HCT116 (cell line): ENCODE measurements around the gene SQSTM1. TPM values are rescaled to one million over a fixed set of nuclear protein-coding genes. Genes with fewer than 3 reads are reported as not detected.

Experiments used
- ATAC-seq: fragments of 200-7000 bp; cut with Tn5 transposase; 2 replicates; pipeline ENCODE4 v1.9.1; 2020; ENCODE audit warnings: mild to moderate bottlenecking, moderate library complexity
- BruUV-seq: library from RNA; stranded (reverse); fragments of 400-500 nt; replicated peaks from 2 replicates; lab custom pipeline; 2021; lab: Mats Ljungman, UMichigan
- CTCF ChIA-PET: fragments of 300-600 bp; sonication (Branson Sonifier 250); formaldehyde crosslinking; loops from one replicate; lab custom pipeline; 2021; ENCODE audit warnings: antibody characterized with exemption; lab: Charles Lee
- POLR2A ChIA-PET: fragments of 300-600, 350-600 bp; sonication (Branson Sonifier 250); formaldehyde crosslinking; loops from one replicate; lab custom pipeline; 2021; ENCODE audit warnings: antibody characterized with exemption; lab: Charles Lee
- RAD21 ChIA-PET, 2 experiments: fragments of 300-600 bp; sonication (Branson Sonifier 250); formaldehyde crosslinking; loops; one replicate each; lab custom pipeline; 2023; ENCODE audit warnings: low total read pairs in 2 of 2; ENCODE audit not compliant: uncharacterized antibody in 2 of 2, unreplicated experiment in 2 of 2, low non-redundant PET in 1 of 2; lab: Charles Lee
- DNase-seq: peaks from one replicate; pipeline ENCODE4 v3.0.0-alpha.2; 2010; ENCODE audit warnings: low read depth, low spot score
- H2AFZ ChIP-seq: fragments of 200-600 bp; shearing (Covaris generic), sonication (generic); 2 replicates; pipeline ENCODE4 v1.6.1; 2017; ENCODE audit warnings: low read depth, mixed run types, mixed read lengths, antibody characterized with exemption, low read length; ENCODE audit not compliant: poor library complexity, severe bottlenecking
- H3K27ac ChIP-seq: 2 replicates; pipeline ENCODE4 v1.5.1; 2012; ENCODE audit warnings: low read depth, low read length
- H3K27me3 ChIP-seq: fragments of 200-600 bp; sonication (generic); 2 replicates; pipeline ENCODE4 v1.6.1; 2016; ENCODE audit warnings: mixed run types, low read length, mixed read lengths; ENCODE audit not compliant: insufficient read depth
- H3K36me3 ChIP-seq, 2 experiments: fragments of 200-500 bp in 1 of 2; fragments of 200-600 bp in 1 of 2; sonication (Bioruptor generic) in 1 of 2; sonication (generic) in 1 of 2; 2 replicates each; pipeline versions ENCODE4 v1.5.1 to v1.6.1; 2014 to 2016; ENCODE audit warnings: low read length in 2 of 2, inconsistent platforms in 1 of 2, mixed read lengths in 1 of 2, mixed run types in 1 of 2; ENCODE audit not compliant: insufficient read depth in 2 of 2, control insufficient read depth in 1 of 2
- H3K4me1 ChIP-seq, 2 experiments: fragments of 200-600 bp in 1 of 2; sonication (generic) in 1 of 2; 2 replicates each; pipeline versions ENCODE4 v1.5.1 to v1.6.1; 2012 to 2017; ENCODE audit warnings: low read length in 2 of 2, inconsistent platforms in 1 of 2, mild to moderate bottlenecking in 1 of 2, mixed read lengths in 1 of 2, mixed run types in 1 of 2, moderate library complexity in 1 of 2; ENCODE audit not compliant: insufficient read depth in 2 of 2, control insufficient read depth in 1 of 2
- H3K4me2 ChIP-seq: fragments of 200-600 bp; sonication (generic); 2 replicates; pipeline ENCODE4 v1.6.1; 2017; ENCODE audit warnings: mixed run types, low read length, mixed read lengths
- H3K4me3 ChIP-seq, 2 experiments: fragments of 200-600 bp in 1 of 2; sonication (generic) in 1 of 2; replicated peaks in 1 of 2; 2 replicates each; pipeline ENCODE4 v1.5.1; 2011 to 2016; ENCODE audit warnings: low read length in 2 of 2, control low read depth in 1 of 2, low read depth in 1 of 2, mild to moderate bottlenecking in 1 of 2, mixed read lengths in 1 of 2, mixed run types in 1 of 2
- H3K79me2 ChIP-seq: fragments of 200-600 bp; sonication (generic); 2 replicates; pipeline ENCODE4 v1.6.1; 2017; ENCODE audit warnings: mild to moderate bottlenecking, mixed run types, low read length, moderate library complexity, mixed read lengths; ENCODE audit not compliant: insufficient read depth
- H3K9ac ChIP-seq: fragments of 200-600 bp; sonication (generic); 2 replicates; pipeline ENCODE4 v1.6.1; 2016; ENCODE audit warnings: low read length, mixed read lengths
- H3K9me2 ChIP-seq: fragments of 200-600 bp; sonication (generic), shearing (Covaris generic); 2 replicates; pipeline ENCODE4 v1.6.1; 2017; ENCODE audit warnings: mixed run types, mild to moderate bottlenecking, moderate library complexity; ENCODE audit not compliant: insufficient read depth
- H3K9me3 ChIP-seq, 2 experiments: fragments of 200-500 bp in 1 of 2; fragments of 200-600 bp in 1 of 2; sonication (Bioruptor generic) in 1 of 2; sonication (generic) in 1 of 2; 2 replicates each; pipeline ENCODE4 v1.6.1; 2014 to 2017; ENCODE audit warnings: low read length in 2 of 2, mixed read lengths in 2 of 2, inconsistent platforms in 1 of 2, low read depth in 1 of 2, mild to moderate bottlenecking in 1 of 2, mixed run types in 1 of 2, moderate library complexity in 1 of 2; ENCODE audit not compliant: control insufficient read depth in 1 of 2, insufficient read depth in 1 of 2
- H4K20me1 ChIP-seq: fragments of 200-600 bp; sonication (generic), shearing (Covaris generic); 2 replicates; pipeline ENCODE4 v1.6.1; 2017; ENCODE audit warnings: mixed run types, mild to moderate bottlenecking, moderate library complexity; ENCODE audit not compliant: insufficient read depth
- CBX3 ChIP-seq: IDR thresholded peaks from 2 replicates; pipeline ENCODE4 v1.6.1; 2012; ENCODE audit warnings: low read depth
- EGR1 ChIP-seq: IDR thresholded peaks from 2 replicates; pipeline ENCODE4 v1.6.1; 2012; ENCODE audit warnings: low read depth
- EZH2phosphoT487 ChIP-seq: fragments of 200-600 bp; IDR thresholded peaks from 2 replicates; pipeline ENCODE4 v1.6.1; 2018; ENCODE audit warnings: antibody characterized with exemption, borderline replicate concordance
- FOSL1 ChIP-seq: IDR thresholded peaks from 2 replicates; pipeline ENCODE4 v1.6.1; 2012; ENCODE audit warnings: low read depth
- JUND ChIP-seq: IDR thresholded peaks from 2 replicates; pipeline ENCODE4 v1.6.1; 2012
- POLR2A ChIP-seq: IDR thresholded peaks from 2 replicates; pipeline ENCODE4 v1.7.0; 2011; ENCODE audit warnings: borderline replicate concordance; ENCODE audit not compliant: insufficient read depth, insufficient read length; ENCODE audit errors: extremely low read depth
- POLR2AphosphoS5 ChIP-seq: IDR thresholded peaks from 2 replicates; pipeline ENCODE4 v1.6.1; 2011; ENCODE audit warnings: mild to moderate bottlenecking, low read depth, low read length, moderate library complexity
- RAD21 ChIP-seq: IDR thresholded peaks from 2 replicates; pipeline ENCODE4 v1.6.1; 2012; ENCODE audit warnings: low read depth, mild to moderate bottlenecking
- SIN3A ChIP-seq: IDR thresholded peaks from 2 replicates; pipeline ENCODE4 v1.6.1; 2012; ENCODE audit warnings: low read depth
- SP1 ChIP-seq: IDR thresholded peaks from 2 replicates; pipeline ENCODE4 v1.6.1; 2012; ENCODE audit warnings: low read depth
- SRF ChIP-seq: IDR thresholded peaks from 2 replicates; pipeline ENCODE4 v1.6.1; 2012; ENCODE audit warnings: low read depth
- TCF7L2 ChIP-seq: IDR thresholded peaks from 2 replicates; pipeline ENCODE4 v1.7.0; 2011; ENCODE audit warnings: borderline replicate concordance, inconsistent platforms; ENCODE audit not compliant: insufficient read depth, insufficient read length; ENCODE audit errors: extremely low read depth
- YY1 ChIP-seq: IDR thresholded peaks from 2 replicates; pipeline ENCODE4 v1.6.1; 2011; ENCODE audit warnings: low read length, low read depth, moderate library complexity, mild to moderate bottlenecking; ENCODE audit not compliant: insufficient replicate concordance; ENCODE audit errors: extremely low read depth
- ZFX ChIP-seq: fragments of 450-650 bp; IDR thresholded peaks from 2 replicates; pipeline ENCODE4 v1.6.1; 2017
- ZNF274 ChIP-seq: fragments of 200-500 bp; sonication (Bioruptor generic); IDR thresholded peaks from 2 replicates; pipeline ENCODE4 v1.6.1; 2014; ENCODE audit warnings: mild to moderate bottlenecking, low read depth, low read length, inconsistent platforms
- intact Hi-C: fragments of 100-400 bp; cut with micrococcal nuclease; formaldehyde crosslinking; loops from 2 replicates; pipeline ENCODE4 v1.10.0; 2022
- total RNA-seq: library from RNA; stranded (reverse); gene quantifications from one replicate; pipeline ENCODE4 v1.2.1, GENCODE V29; 2021; ENCODE audit not compliant: unreplicated experiment
- TF ChIP-seq, protein P1 (sequence below): IDR thresholded peaks from 2 replicates; pipeline ENCODE4 v1.6.1; 2012
- TF ChIP-seq, protein P2 (sequence below): IDR thresholded peaks from 2 replicates; pipeline ENCODE4 v1.6.1; 2011; ENCODE audit warnings: mild to moderate bottlenecking, low read length, moderate library complexity; ENCODE audit not compliant: insufficient replicate concordance; ENCODE audit errors: extremely low read depth
- TF ChIP-seq, protein P3 (sequence below): IDR thresholded peaks from 2 replicates; pipeline ENCODE4 v1.6.1; 2012; ENCODE audit warnings: low read depth
- TF ChIP-seq, protein P4 (sequence below), 3 experiments: fragments of 200-600 bp in 1 of 3; sonication (generic) in 1 of 3; IDR thresholded peaks in 2 of 3; conservative IDR thresholded peaks in 1 of 3; 2 replicates each; pipeline ENCODE4 v1.5.1; 2012 to 2017; ENCODE audit warnings: low read depth in 2 of 3, low read length in 2 of 3, antibody characterized with exemption in 1 of 3, borderline replicate concordance in 1 of 3, control low read depth in 1 of 3, mild to moderate bottlenecking in 1 of 3, mixed read lengths in 1 of 3, mixed run types in 1 of 3, moderate library complexity in 1 of 3; ENCODE audit not compliant: insufficient read depth in 1 of 3

The SQSTM1 gene
- total RNA-seq, 1 experiment from 2014 or later = 299 TPM

DNA sequence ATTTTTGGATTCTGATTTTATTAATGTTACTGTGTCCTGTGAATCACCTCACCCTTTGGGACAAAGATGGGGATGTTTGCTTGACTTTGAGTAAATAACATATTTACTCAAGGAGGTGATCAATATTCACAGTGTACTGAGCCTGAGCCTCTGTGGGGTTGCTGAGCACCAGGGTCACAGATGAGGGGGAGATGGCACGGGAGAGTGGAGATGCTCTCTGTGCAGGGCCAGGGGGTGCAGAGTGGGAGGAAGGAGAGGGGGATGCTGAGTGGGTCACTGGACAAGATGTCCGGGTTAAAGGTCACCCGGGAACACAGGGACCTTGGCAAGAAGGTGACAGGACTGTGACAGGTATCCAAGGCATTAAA, 4.0 kb downstream of the SQSTM1 start:
- Histone ChIP-seq H3K36me3 (peaks cover 49 to 73% of the 10 kb centered on the region in 2 experiments; a peak in 3 of 4 replicates), H3K27ac (no peak overlapping the region), H3K4me3 (no peak overlapping the region), H3K4me2 (no peak overlapping the region), H3K27me3 (no peaks in the 10 kb centered on the region), H3K9me2 (no peaks in the 10 kb centered on the region), H3K9ac (no peak overlapping the region), H2AFZ (no peak overlapping the region), H4K20me1 (peaks cover 12% of the 10 kb centered on the region; the same call in 1 of the 2 replicates), H3K4me1 (peaks cover 14 to 30% of the 10 kb centered on the region in 2 experiments), H3K79me2 (peaks cover 80% of the 10 kb centered on the region), H3K9me3 (no peaks in the 10 kb centered on the region)
- DNase-seq = no peak
- POLR2A ChIA-PET = no interaction called here
- intact Hi-C loops = no loop called here
- CTCF ChIA-PET = no interaction called here
- RAD21 ChIA-PET = no interaction called here
- TF ChIP-seq POLR2AphosphoS5 = no peak
- no peak for TF ChIP-seq SIN3A
- no peak for TF ChIP-seq EZH2phosphoT487
- TF ChIP-seq, protein P1, sequence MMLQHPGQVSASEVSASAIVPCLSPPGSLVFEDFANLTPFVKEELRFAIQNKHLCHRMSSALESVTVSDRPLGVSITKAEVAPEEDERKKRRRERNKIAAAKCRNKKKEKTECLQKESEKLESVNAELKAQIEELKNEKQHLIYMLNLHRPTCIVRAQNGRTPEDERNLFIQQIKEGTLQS = no peak
- no peak for TF ChIP-seq FOSL1
- TF ChIP-seq YY1 = no peak
- TF ChIP-seq EGR1 = no peak
- TF ChIP-seq CBX3 = no peak
- TF ChIP-seq SP1 = no peak
- no peak for TF ChIP-seq ZFX
- TF ChIP-seq POLR2A = no peak
- no peak for TF ChIP-seq RAD21
- TF ChIP-seq JUND = no peak
- TF ChIP-seq, protein P2, sequence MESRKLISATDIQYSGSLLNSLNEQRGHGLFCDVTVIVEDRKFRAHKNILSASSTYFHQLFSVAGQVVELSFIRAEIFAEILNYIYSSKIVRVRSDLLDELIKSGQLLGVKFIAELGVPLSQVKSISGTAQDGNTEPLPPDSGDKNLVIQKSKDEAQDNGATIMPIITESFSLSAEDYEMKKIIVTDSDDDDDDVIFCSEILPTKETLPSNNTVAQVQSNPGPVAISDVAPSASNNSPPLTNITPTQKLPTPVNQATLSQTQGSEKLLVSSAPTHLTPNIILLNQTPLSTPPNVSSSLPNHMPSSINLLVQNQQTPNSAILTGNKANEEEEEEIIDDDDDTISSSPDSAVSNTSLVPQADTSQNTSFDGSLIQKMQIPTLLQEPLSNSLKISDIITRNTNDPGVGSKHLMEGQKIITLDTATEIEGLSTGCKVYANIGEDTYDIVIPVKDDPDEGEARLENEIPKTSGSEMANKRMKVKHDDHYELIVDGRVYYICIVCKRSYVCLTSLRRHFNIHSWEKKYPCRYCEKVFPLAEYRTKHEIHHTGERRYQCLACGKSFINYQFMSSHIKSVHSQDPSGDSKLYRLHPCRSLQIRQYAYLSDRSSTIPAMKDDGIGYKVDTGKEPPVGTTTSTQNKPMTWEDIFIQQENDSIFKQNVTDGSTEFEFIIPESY = no peak
- TF ChIP-seq, protein P3, sequence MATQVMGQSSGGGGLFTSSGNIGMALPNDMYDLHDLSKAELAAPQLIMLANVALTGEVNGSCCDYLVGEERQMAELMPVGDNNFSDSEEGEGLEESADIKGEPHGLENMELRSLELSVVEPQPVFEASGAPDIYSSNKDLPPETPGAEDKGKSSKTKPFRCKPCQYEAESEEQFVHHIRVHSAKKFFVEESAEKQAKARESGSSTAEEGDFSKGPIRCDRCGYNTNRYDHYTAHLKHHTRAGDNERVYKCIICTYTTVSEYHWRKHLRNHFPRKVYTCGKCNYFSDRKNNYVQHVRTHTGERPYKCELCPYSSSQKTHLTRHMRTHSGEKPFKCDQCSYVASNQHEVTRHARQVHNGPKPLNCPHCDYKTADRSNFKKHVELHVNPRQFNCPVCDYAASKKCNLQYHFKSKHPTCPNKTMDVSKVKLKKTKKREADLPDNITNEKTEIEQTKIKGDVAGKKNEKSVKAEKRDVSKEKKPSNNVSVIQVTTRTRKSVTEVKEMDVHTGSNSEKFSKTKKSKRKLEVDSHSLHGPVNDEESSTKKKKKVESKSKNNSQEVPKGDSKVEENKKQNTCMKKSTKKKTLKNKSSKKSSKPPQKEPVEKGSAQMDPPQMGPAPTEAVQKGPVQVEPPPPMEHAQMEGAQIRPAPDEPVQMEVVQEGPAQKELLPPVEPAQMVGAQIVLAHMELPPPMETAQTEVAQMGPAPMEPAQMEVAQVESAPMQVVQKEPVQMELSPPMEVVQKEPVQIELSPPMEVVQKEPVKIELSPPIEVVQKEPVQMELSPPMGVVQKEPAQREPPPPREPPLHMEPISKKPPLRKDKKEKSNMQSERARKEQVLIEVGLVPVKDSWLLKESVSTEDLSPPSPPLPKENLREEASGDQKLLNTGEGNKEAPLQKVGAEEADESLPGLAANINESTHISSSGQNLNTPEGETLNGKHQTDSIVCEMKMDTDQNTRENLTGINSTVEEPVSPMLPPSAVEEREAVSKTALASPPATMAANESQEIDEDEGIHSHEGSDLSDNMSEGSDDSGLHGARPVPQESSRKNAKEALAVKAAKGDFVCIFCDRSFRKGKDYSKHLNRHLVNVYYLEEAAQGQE = no peak
- TF ChIP-seq, protein P4, sequence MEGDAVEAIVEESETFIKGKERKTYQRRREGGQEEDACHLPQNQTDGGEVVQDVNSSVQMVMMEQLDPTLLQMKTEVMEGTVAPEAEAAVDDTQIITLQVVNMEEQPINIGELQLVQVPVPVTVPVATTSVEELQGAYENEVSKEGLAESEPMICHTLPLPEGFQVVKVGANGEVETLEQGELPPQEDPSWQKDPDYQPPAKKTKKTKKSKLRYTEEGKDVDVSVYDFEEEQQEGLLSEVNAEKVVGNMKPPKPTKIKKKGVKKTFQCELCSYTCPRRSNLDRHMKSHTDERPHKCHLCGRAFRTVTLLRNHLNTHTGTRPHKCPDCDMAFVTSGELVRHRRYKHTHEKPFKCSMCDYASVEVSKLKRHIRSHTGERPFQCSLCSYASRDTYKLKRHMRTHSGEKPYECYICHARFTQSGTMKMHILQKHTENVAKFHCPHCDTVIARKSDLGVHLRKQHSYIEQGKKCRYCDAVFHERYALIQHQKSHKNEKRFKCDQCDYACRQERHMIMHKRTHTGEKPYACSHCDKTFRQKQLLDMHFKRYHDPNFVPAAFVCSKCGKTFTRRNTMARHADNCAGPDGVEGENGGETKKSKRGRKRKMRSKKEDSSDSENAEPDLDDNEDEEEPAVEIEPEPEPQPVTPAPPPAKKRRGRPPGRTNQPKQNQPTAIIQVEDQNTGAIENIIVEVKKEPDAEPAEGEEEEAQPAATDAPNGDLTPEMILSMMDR (IDR thresholded peaks at IDR 0.05 in 2 of 3, conservative IDR thresholded peaks at IDR 0.05 in 1 of 3; ENCODE audit: borderline replicate concordance in 1 of 3, insufficient read depth in 1 of 3, low read depth in 2 of 3, low read length in 2 of 3) = no peak
- no peak for TF ChIP-seq SRF
- TF ChIP-seq TCF7L2 = no peak
- no peak for TF ChIP-seq ZNF274
- no TSS peak for BruUV-seq
- no peak for ATAC-seq
